HG03175 (cell line): Measurements from ENCODE around the gene RSRC1.
A peak's percentile ranks its signal among the peaks of the same experiment; 100 is the strongest.
"Not testable (repeated sequence)": the region's sequence is repeated elsewhere in the genome, so short reads cannot be mapped to it uniquely, and the experiment has no call there.

Experiments
- ATAC-seq: cut with Tn5 transposase; IDR thresholded peaks from one replicate; pipeline ENCODE4 v1.9.1; 2021; ENCODE audit warnings: mild to moderate bottlenecking, moderate library complexity; ENCODE audit not compliant: unreplicated experiment

Gene RSRC1

GRCh38 chr3:158220575-158220974, 110.7 kb downstream of the RSRC1 start:
- ATAC-seq, result no peak

DNA sequence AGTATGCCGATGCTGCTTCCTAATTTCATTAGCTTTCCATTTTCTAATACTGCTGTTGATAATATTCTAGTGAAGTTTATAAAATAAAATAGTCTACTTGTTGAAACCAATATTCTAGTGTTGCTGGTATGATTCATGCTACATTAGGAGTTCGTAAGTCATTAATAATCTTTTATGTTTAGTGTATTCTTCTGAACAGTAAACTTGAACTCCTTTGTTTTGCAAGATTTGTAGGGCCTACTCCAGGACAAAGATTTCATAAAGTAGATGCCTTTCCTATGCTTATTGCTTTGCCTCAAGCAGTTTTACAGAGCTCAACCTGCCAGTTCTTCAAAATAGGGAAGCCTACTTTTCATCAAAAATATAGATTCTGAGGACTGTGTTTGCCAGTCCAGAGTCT, 111.5 kb downstream of the RSRC1 start:
- ATAC-seq, result no peak

- no peak for ATAC-seq
These were observed 116.5 kb downstream of the RSRC1 start for GRCh38 chr3:158226429-158226828.

DNA sequence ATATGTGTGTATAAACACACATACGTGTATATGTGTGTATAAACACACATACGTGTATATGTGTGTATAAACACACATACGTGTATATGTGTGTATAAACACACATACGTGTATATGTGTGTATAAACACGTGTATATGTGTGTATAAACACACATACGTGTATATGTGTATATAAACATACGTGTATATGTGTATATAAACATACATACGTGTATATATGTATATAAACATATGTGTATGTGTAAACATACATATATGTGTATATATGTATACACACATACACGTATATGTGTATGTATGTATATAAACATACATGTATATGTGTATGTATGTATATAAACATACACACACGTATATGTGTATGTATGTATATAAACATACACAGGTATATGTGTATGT, 119.1 kb downstream of the RSRC1 start:
- not testable (repeated sequence) for ATAC-seq

DNA sequence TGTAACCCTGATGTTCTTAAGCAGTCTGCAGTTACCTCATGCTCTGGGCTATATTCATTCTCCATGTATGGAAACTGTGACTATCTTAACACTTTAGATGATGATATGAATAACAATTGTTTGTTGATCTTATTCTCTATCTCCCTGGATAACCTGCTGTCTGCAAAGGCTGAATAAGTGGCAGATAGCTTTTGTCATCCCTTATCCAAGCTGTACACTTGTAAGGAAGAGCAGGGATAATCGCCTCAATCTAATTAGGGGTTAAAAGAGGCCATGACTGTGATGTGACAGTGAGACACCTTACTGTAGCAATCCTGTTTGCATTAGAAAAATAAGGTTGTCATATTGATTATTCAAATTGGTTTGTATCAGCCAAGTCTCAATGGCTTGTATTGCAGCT, 123.9 kb downstream of the RSRC1 start:
- no peak for ATAC-seq

GRCh38 chr3:158244274-158244673, 134.4 kb downstream of the RSRC1 start:
- no peak for ATAC-seq

DNA sequence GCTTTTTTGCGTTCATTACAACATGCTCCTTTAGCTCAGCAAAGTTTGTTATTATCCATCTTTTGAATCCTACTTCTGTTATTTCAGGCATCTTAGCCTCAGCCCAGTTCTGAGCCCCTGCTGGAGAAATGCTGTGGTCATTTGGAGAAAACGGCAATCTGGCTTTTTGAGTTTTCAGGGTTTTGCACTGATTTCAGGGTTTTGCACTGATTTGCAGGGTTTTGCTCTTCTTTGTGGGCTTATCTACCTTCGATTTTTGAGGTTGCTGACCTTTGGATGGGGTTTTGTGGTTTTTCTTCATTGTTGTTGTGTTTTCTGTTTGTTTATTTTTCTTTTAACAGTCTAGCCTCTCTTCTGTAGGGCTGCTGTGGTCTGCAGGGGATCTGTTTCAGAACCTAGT, 137.4 kb downstream of the RSRC1 start:
- no peak for ATAC-seq

- peak; percentile 46 for ATAC-seq
These were observed 138.4 kb downstream of the RSRC1 start for GRCh38 chr3:158248261-158248660.

DNA sequence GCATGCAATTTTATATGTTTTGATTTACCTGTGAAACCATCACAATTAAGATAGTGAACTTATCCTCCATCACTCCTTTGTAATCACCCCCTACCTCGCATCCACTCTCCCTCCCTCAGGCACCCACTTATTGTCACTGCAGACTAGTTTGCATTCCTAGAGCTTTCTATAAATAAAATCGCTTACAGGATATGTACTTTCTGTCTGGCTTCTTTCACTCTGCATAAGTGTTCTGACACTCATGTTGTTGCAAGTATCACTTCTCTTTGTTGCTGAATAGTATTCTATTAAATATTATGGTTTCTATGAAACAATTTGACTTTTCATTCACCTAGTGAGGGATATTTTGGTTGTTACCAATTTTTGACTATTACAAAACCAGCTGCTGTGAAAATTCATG, 139.3 kb downstream of the RSRC1 start:
- peak; percentile 67 for ATAC-seq

GRCh38 chr3:158258619-158259018, 148.7 kb downstream of the RSRC1 start:
- no peak for ATAC-seq

DNA sequence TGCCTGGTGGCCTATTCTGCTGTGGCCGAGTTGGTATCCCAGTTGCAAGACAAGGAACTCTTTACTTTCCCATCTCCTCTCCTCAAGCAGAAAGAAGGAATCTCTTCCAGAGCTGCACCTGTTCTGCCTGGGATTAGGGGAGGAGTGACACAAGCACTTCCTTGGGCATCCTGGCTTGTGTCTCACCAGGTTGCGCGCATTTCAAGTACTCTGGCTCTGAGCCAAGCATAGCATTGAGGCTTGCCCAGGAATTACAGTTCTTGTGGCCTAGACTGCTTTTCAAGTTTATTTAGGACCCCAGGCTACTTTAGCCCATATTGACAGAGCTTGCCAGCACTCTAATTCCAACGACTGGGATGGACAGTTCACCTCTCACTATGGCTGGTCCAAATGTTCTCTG, 150.5 kb downstream of the RSRC1 start:
- no peak for ATAC-seq

GRCh38 chr3:158261371-158261991, 151.6 kb downstream of the RSRC1 start:
- no peak for ATAC-seq

- no peak for ATAC-seq
These were observed 155.0 kb downstream of the RSRC1 start for GRCh38 chr3:158264894-158265293.

GRCh38 chr3:158267015-158267414, 157.1 kb downstream of the RSRC1 start:
- no peak for ATAC-seq

DNA sequence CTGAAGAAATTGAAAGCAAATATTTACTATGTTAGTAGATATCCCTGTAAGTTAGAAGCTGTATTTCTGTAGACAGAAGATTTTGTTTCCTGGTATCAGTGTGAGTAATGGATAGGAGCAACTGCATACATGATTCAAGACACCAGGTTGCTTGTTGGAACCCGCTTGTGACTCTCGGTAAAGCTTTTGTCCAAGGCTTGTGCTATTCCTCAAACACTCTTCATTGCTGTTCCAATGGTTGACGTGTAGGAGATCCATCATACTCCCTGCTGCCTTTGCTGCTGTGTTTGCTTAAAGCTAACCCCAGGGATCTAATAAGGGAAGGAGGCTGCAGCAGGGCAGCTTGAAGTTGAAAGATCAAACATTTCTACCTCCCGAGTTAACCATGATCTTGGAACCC, 160.1 kb downstream of the RSRC1 start:
- ATAC-seq, result no peak

GRCh38 chr3:158272081-158272480, 162.2 kb downstream of the RSRC1 start:
- no peak for ATAC-seq

DNA sequence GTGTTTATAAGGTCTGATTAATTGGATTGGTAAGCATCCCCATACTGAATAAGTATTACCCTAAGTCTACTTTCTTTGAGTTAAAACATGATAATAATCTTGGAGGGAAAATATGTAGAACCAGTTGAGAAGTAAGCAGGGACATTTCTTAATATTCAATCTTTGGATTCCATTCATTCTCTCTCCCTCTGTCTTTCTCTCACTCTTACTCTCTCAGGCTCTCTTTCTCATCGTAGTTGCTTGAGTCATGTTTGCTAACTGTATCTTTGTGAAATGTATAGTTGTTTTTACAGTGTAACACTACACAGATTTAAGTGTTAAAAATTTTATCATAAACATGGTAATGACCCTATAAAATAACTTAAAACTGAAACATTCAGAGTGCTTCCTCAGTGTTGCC, 163.8 kb downstream of the RSRC1 start:
- ATAC-seq, result no peak

DNA sequence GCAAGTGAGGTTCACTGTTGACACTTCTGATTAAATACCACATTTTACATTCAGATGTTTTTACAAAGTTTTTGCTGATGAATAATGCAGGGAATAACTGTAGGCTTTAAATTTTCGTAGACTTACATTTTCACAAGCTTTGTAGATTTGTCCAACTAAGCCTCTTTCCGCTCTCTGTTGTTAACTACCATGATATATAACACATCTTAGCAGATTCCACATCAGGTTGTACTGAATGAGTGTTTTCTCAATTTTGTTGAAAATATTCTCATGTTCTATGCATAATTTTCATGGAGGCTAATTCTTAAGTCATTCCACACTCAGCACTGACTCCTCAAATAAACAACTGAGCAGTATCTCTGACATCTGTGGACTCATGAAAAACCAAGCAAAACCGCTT, 168.3 kb downstream of the RSRC1 start:
- no peak for ATAC-seq

- ATAC-seq, result no peak
These were observed 169.7 kb downstream of the RSRC1 start for GRCh38 chr3:158279609-158280008.

- no peak for ATAC-seq
These were observed 185.9 kb downstream of the RSRC1 start for GRCh38 chr3:158295771-158296170.

DNA sequence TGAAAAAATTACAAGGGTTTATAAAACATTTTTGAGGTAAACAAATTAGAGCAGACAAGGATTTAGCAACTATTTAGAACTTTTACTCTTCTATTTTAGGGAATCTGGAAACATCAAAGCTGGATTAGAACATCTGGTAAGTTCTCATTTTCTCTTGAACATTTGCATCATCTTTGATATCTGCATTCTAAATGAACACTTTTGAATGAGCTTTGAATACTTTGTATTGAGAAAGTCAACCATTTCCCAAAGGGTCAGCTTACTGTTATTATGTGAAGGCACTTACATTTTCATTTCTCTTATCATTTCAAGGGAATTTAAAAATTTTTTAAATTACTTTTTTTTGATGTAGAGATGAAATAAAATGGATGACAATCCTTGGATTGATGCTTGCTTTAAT, 188.1 kb downstream of the RSRC1 start:
- no peak for ATAC-seq

DNA sequence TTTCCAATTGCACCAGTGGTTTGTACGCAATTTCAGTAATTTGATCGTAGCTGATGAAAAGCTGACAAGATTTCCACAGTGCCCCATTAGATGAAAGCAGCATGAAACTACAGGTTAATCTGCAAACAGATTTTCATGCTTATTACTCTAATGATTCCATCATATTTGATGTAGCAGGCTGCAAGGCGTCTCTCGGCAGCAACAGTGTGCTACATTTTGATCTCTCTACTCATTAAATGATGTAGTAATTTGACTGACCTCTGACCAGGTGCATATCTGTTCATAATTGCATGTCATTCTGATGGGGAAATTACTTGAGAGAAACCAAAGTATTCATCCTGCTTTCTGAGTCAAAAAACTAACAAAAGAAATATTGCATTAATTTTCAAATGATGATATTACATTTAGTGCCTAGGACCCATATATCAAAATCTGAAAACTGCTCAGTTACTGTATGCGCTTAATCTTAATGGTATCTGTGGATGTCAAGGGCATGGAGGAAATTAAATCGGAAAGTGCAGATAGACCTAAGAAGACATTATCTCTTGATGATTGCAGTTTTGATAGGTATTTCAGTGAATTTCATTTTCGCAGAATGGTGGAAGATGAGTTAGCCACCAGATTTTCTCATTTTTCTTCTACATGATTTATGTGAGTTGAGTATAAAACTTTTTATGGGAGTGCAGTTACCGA, 198.5 kb downstream of the RSRC1 start:
- no peak for ATAC-seq
